ENCODE results near the gene GABRR3. TPM values are rescaled to one million over a fixed set of nuclear protein-coding genes. Genes with fewer than 3 reads are reported as not detected.
A peak's percentile ranks its signal among the peaks of the same experiment; 100 is the strongest.

The GABRR3 gene
- polyA plus RNA-seq, 1 of the 3 experiments (the other 2 are of a cell fraction), result not detected

DNA sequence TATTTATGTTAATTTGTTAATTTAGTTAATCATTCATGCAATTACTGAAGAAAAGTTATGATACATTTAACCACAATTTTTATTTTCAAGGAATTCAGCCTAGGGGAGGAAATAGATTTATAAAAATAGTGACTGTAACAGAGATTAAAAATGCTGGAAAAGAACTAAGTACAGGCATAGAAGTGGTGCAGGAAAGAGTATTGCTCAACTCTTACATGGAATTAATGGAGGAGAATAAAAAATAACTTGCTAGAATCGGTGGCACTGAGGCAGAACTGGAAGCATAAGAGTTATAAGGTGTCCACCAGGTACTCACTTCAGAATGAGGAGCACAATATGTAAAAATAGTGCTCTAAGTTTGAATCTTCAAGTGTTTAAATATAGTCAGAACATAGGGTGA, 38.4 kb upstream of the GABRR3 start (continued):
- TF ChIP-seq RFX5 (IDR thresholded peaks at IDR 0.05; ENCODE audit: low read length), result no peak

DNA sequence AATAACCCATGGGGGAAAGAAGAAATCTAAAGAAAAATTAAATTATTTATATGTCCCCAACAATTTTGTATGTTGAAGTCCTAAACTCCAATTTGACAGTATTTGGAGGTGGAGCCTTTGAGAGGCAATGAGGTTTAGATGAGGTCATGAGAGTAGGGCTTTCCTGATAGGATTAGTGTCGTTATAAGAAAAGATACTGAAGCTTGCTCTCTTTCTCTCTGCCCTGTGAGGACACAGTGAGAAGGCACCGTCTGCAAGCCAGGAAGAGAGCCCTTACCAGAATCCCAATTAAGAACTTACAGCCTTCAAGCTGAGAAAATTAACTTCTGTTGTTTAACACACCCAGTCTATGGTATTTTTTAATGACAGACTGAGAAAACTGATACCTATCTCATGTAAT, 35.7 kb upstream of the GABRR3 start:
- Histone ChIP-seq H3K4me3 (ENCODE audit: low read depth in 2 of 2, low read length in 1 of 2) (no peak overlapping the region), H3K79me2 (ENCODE audit: insufficient read depth) (no peaks in the 10 kb centered on the region), H3K27ac (ENCODE audit: low read depth in 2 of 2, low read length in 1 of 2) (no peak overlapping the region), H2AFZ (ENCODE audit: low read depth) (no peak overlapping the region), H4K20me1 (ENCODE audit: insufficient read depth) (no peaks in the 10 kb centered on the region), H3K9me2 (no peaks in the 10 kb centered on the region), H3K4me2 (no peak overlapping the region), H3K27me3 (ENCODE audit: insufficient read depth) (no peaks in the 10 kb centered on the region), H3F3A (replicated peaks; ENCODE audit: insufficient read depth) (no peaks in the 10 kb centered on the region), H3K9me3 (no peaks in the 10 kb centered on the region), H3K4me1 (ENCODE audit: control insufficient read depth in 1 of 2, insufficient read depth in 2 of 2, low read depth in 1 of 2, low read length in 1 of 2) (no peaks in the 10 kb centered on the region), H3K9ac (no peak overlapping the region), H3K36me3 (replicated peaks in 1 of 2; ENCODE audit: control insufficient read depth in 1 of 2, insufficient read depth in 2 of 2, low read length in 1 of 2) (no peaks in the 10 kb centered on the region)
- TF ChIP-seq FOXJ3 (CRISPR knock-in tag; IDR thresholded peaks at IDR 0.05), result no peak
- TF ChIP-seq NFIC (IDR thresholded peaks at IDR 0.05; ENCODE audit: borderline replicate concordance), result no peak
- no peak for TF ChIP-seq EZH2phosphoT487 (IDR thresholded peaks at IDR 0.05; ENCODE audit: borderline replicate concordance, low read depth)
- TF ChIP-seq, protein P1, sequence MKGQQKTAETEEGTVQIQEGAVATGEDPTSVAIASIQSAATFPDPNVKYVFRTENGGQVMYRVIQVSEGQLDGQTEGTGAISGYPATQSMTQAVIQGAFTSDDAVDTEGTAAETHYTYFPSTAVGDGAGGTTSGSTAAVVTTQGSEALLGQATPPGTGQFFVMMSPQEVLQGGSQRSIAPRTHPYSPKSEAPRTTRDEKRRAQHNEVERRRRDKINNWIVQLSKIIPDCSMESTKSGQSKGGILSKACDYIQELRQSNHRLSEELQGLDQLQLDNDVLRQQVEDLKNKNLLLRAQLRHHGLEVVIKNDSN (IDR thresholded peaks at IDR 0.05; ENCODE audit: borderline replicate concordance, low read depth), result no peak
- 3% methylated on average over 2 of the region's 2 CpGs for WGBS (ENCODE audit: low lambda C conversion rate)
- CTCF ChIA-PET, result no interaction called here
- POLR2A ChIA-PET, result no interaction called here
- no peak for DNase-seq

DNA sequence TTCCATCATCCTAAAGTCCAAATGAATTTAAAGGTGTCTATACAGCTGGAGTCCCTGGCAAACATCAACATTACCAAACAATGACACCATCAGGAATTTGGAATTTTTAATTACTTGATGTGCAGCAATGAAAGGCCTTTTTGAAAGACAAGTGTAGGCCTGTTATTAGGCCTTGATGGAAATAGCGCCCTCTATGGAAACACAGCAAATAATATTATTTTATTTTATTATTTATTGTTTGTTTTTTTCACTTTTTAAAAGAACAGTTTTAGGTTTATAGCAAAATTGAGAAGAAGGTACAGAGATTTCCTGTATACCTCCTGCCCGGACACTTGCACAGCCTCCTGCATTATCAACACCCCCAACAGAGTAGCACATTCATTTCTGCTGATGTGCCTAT, 33.7 kb upstream of the GABRR3 start:
- TF ChIP-seq EP300 (IDR thresholded peaks at IDR 0.05; ENCODE audit: borderline replicate concordance in 1 of 2, low read depth in 1 of 2, low read length in 1 of 2), result no peak
- TF ChIP-seq, protein P2, sequence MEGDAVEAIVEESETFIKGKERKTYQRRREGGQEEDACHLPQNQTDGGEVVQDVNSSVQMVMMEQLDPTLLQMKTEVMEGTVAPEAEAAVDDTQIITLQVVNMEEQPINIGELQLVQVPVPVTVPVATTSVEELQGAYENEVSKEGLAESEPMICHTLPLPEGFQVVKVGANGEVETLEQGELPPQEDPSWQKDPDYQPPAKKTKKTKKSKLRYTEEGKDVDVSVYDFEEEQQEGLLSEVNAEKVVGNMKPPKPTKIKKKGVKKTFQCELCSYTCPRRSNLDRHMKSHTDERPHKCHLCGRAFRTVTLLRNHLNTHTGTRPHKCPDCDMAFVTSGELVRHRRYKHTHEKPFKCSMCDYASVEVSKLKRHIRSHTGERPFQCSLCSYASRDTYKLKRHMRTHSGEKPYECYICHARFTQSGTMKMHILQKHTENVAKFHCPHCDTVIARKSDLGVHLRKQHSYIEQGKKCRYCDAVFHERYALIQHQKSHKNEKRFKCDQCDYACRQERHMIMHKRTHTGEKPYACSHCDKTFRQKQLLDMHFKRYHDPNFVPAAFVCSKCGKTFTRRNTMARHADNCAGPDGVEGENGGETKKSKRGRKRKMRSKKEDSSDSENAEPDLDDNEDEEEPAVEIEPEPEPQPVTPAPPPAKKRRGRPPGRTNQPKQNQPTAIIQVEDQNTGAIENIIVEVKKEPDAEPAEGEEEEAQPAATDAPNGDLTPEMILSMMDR (IDR thresholded peaks at IDR 0.05), result peak; percentile 34; the same call in 1 of the 2 replicates
- no peaks in the 10 kb centered on the region for H4K20me1 ChIP-seq (ENCODE audit: insufficient read depth)
- no peak overlapping the region for H2AFZ ChIP-seq (ENCODE audit: low read depth)
- H3K4me1 ChIP-seq (ENCODE audit: control insufficient read depth in 1 of 2, insufficient read depth in 2 of 2, low read depth in 1 of 2, low read length in 1 of 2), result no peaks in the 10 kb centered on the region
- no peak overlapping the region for H3K27ac ChIP-seq (ENCODE audit: low read depth in 2 of 2, low read length in 1 of 2)
- no peaks in the 10 kb centered on the region for H3K27me3 ChIP-seq (ENCODE audit: insufficient read depth)
- no peak overlapping the region for H3K4me3 ChIP-seq (ENCODE audit: low read depth in 2 of 2, low read length in 1 of 2)
- H3K9me3 ChIP-seq, result no peaks in the 10 kb centered on the region
- ChIA-PET POLR2A (no interaction called here), CTCF (no interaction called here)
- H3K4me2 ChIP-seq, result no peak overlapping the region
- no peaks in the 10 kb centered on the region for H3K79me2 ChIP-seq (ENCODE audit: insufficient read depth)
- no peaks in the 10 kb centered on the region for H3F3A ChIP-seq (replicated peaks; ENCODE audit: insufficient read depth)
- H3K9me2 ChIP-seq, result no peaks in the 10 kb centered on the region
- H3K9ac ChIP-seq, result no peak overlapping the region
- no peaks in the 10 kb centered on the region for H3K36me3 ChIP-seq (replicated peaks in 1 of 2; ENCODE audit: control insufficient read depth in 1 of 2, insufficient read depth in 2 of 2, low read length in 1 of 2)
- DNase-seq, result no peak
- 18% methylated on average over 2 of the region's 2 CpGs for WGBS (ENCODE audit: low lambda C conversion rate)
